ENCODE measurements around the gene HTRA2. TPM values are rescaled to one million over a fixed set of nuclear protein-coding genes. Genes with fewer than 3 reads are reported as not detected.

Gene HTRA2
- total RNA-seq, 1 donor from 2014 or later: 30.6 TPM

- DNase-seq (ENCODE audit: extremely low read depth, low read depth, low spot score): no peak
These were observed 14.3 kb upstream of the HTRA2 start for GRCh38 chr2:74515271-74515980.

GRCh38 chr2:74515981-74516633, 13.6 kb upstream of the HTRA2 start:
- no peak for DNase-seq (ENCODE audit: extremely low read depth, low read depth, low spot score)

- DNase-seq (ENCODE audit: extremely low read depth, low read depth, low spot score): no peak
These were observed 13.1 kb upstream of the HTRA2 start for GRCh38 chr2:74516650-74517049.

- no peak for DNase-seq (ENCODE audit: extremely low read depth, low read depth, low spot score)
These were observed 7.2 kb upstream of the HTRA2 start for GRCh38 chr2:74522516-74522915.

GRCh38 chr2:74524005-74524404, 5.7 kb upstream of the HTRA2 start:
- no peak for DNase-seq (ENCODE audit: extremely low read depth, low read depth, low spot score)

- no peak for DNase-seq (ENCODE audit: extremely low read depth, low read depth, low spot score)
These were observed 4.6 kb upstream of the HTRA2 start for GRCh38 chr2:74524955-74525716.

- no peak for DNase-seq (ENCODE audit: extremely low read depth, low read depth, low spot score)
These were observed 3.8 kb upstream of the HTRA2 start, which contains the start of gene DQX1 for GRCh38 chr2:74525717-74526648. TSS of gene DQX1 (minus strand) at chr2:74526231. CDS start at chr2:74525729, 502 bp downstream.

- no peak for DNase-seq (ENCODE audit: extremely low read depth, low read depth, low spot score)
These were observed 3.0 kb upstream of the HTRA2 start for GRCh38 chr2:74526649-74527230.

- no peak for DNase-seq (ENCODE audit: extremely low read depth, low read depth, low spot score)
These were observed 2.0 kb upstream of the HTRA2 start for GRCh38 chr2:74527741-74528140.

- DNase-seq (ENCODE audit: extremely low read depth, low read depth, low spot score): no peak
These were observed 955 bp upstream of the HTRA2 start for GRCh38 chr2:74528600-74529356.

- no peak for DNase-seq (ENCODE audit: extremely low read depth, low read depth, low spot score)
These were observed 780 bp downstream of the HTRA2 start for GRCh38 chr2:74530239-74531187.

- no peak for DNase-seq (ENCODE audit: extremely low read depth, low read depth, low spot score)
These were observed 1.9 kb downstream of the HTRA2 start for GRCh38 chr2:74531666-74532065.

GRCh38 chr2:74532222-74532621, 2.5 kb downstream of the HTRA2 start:
- no peak for DNase-seq (ENCODE audit: extremely low read depth, low read depth, low spot score)

GRCh38 chr2:74533464-74533863, 3.7 kb downstream of the HTRA2 start:
- DNase-seq (ENCODE audit: extremely low read depth, low read depth, low spot score): no peak

GRCh38 chr2:74534411-74534810, 4.7 kb downstream of the HTRA2 start:
- no peak for DNase-seq (ENCODE audit: extremely low read depth, low read depth, low spot score)

- DNase-seq (ENCODE audit: extremely low read depth, low read depth, low spot score): no peak
These were observed 5.8 kb downstream of the HTRA2 start for GRCh38 chr2:74535440-74535965.

GRCh38 chr2:74536166-74536950, 6.6 kb downstream of the HTRA2 start:
- no peak for DNase-seq (ENCODE audit: extremely low read depth, low read depth, low spot score)
